H9 (cell line): ENCODE results near the gene MRPS18B. TPM values are rescaled to one million over a fixed set of nuclear protein-coding genes. Genes with fewer than 3 reads are reported as not detected.
A peak's percentile ranks its signal among the peaks of the same experiment; 100 is the strongest.

Source experiments
- DNase-seq: peaks from one replicate; pipeline ENCODE4 v3.0.0-alpha.2; 2017
- H2AFZ ChIP-seq: one replicate; pipeline ENCODE4 v1.6.1; 2013; ENCODE audit warnings: mild to moderate bottlenecking, low read length, control low read depth, moderate library complexity
- H2AK5ac ChIP-seq: 2 replicates; pipeline ENCODE4 v1.6.1; 2013; ENCODE audit warnings: low read length, control low read depth, mixed read lengths; ENCODE audit not compliant: insufficient read length
- H2BK120ac ChIP-seq: one replicate; pipeline ENCODE4 v1.6.1; 2013; ENCODE audit warnings: low read depth, mild to moderate bottlenecking, low read length, control low read depth, inconsistent platforms; ENCODE audit not compliant: poor library complexity, severe bottlenecking
- H2BK12ac ChIP-seq: 2 replicates; pipeline ENCODE4 v1.6.1; 2013; ENCODE audit warnings: low read length, control low read depth, mixed read lengths, low read depth; ENCODE audit not compliant: insufficient read length
- H2BK15ac ChIP-seq: 2 replicates; pipeline ENCODE4 v1.6.1; 2013; ENCODE audit warnings: low read depth, low read length, control low read depth
- H2BK20ac ChIP-seq: one replicate; pipeline ENCODE4 v1.6.1; 2013; ENCODE audit warnings: low read depth, mild to moderate bottlenecking, low read length, control low read depth, inconsistent platforms; ENCODE audit not compliant: poor library complexity, severe bottlenecking
- H2BK5ac ChIP-seq: 2 replicates; pipeline ENCODE4 v1.6.1; 2013; ENCODE audit warnings: low read length, control low read depth, mixed read lengths; ENCODE audit not compliant: insufficient read length
- H3K14ac ChIP-seq: 2 replicates; pipeline ENCODE4 v1.6.1; 2013; ENCODE audit warnings: low read length, control low read depth; ENCODE audit not compliant: insufficient read depth
- H3K18ac ChIP-seq: 2 replicates; pipeline ENCODE4 v1.6.1; 2013; ENCODE audit warnings: low read depth, mild to moderate bottlenecking, mixed read lengths, low read length, control low read depth; ENCODE audit not compliant: insufficient read length
- H3K23ac ChIP-seq: 2 replicates; pipeline ENCODE4 v1.6.1; 2013; ENCODE audit warnings: low read length, control low read depth, mixed read lengths, low read depth; ENCODE audit not compliant: insufficient read length
- H3K23me2 ChIP-seq: 2 replicates; pipeline ENCODE4 v1.6.1; 2013; ENCODE audit warnings: low read depth, mild to moderate bottlenecking, mixed read lengths, low read length, control low read depth; ENCODE audit not compliant: insufficient read length, poor library complexity, severe bottlenecking
- H3K27ac ChIP-seq: 2 replicates; pipeline ENCODE4 v1.5.1; 2013; ENCODE audit warnings: low read length, control low read depth, mixed read lengths, low read depth; ENCODE audit not compliant: insufficient read length
- H3K27me3 ChIP-seq: 2 replicates; pipeline ENCODE4 v1.6.1; 2013; ENCODE audit warnings: low read length, control low read depth, inconsistent platforms; ENCODE audit not compliant: insufficient read depth
- H3K4ac ChIP-seq: 2 replicates; pipeline ENCODE4 v1.6.1; 2013; ENCODE audit warnings: low read depth, mild to moderate bottlenecking, control low read depth, inconsistent platforms, low read length, moderate library complexity
- H3K4me1 ChIP-seq: 2 replicates; pipeline ENCODE4 v1.6.1; 2013; ENCODE audit warnings: low read length, control low read depth, inconsistent platforms; ENCODE audit not compliant: insufficient read depth
- H3K4me2 ChIP-seq: 2 replicates; pipeline ENCODE4 v1.6.1; 2013; ENCODE audit warnings: low read length, control low read depth, mixed read lengths; ENCODE audit not compliant: insufficient read length, insufficient read depth
- H3K56ac ChIP-seq: 2 replicates; pipeline ENCODE4 v1.6.1; 2013; ENCODE audit warnings: low read depth, mild to moderate bottlenecking, mixed read lengths, low read length, control low read depth; ENCODE audit not compliant: insufficient read length
- H3K79me1 ChIP-seq: 2 replicates; pipeline ENCODE4 v1.6.1; 2013; ENCODE audit warnings: low read depth, mild to moderate bottlenecking, moderate library complexity, low read length, control low read depth, inconsistent platforms; ENCODE audit not compliant: insufficient read depth, poor library complexity, severe bottlenecking
- H3K79me2 ChIP-seq: 2 replicates; pipeline ENCODE4 v1.6.1; 2013; ENCODE audit warnings: low read length, control low read depth, inconsistent platforms; ENCODE audit not compliant: insufficient read depth
- H3K9ac ChIP-seq: 2 replicates; pipeline ENCODE4 v1.6.1; 2013; ENCODE audit warnings: low read length, control low read depth, mixed read lengths; ENCODE audit not compliant: insufficient read length; ENCODE audit errors: extremely low read depth
- H3K9me3 ChIP-seq: one replicate; pipeline ENCODE4 v1.6.1; 2013; ENCODE audit warnings: low read depth, low read length, inconsistent platforms; ENCODE audit not compliant: control insufficient read depth
- H3T11ph ChIP-seq: one replicate; pipeline ENCODE4 v1.6.1; 2013; ENCODE audit warnings: mild to moderate bottlenecking, low read length, control low read depth, inconsistent platforms
- H4K20me1 ChIP-seq: one replicate; pipeline ENCODE4 v1.6.1; 2013; ENCODE audit not compliant: control insufficient read depth, insufficient read length, insufficient read depth
- H4K5ac ChIP-seq: 2 replicates; pipeline ENCODE4 v1.6.1; 2013; ENCODE audit warnings: low read depth, mild to moderate bottlenecking, mixed read lengths, low read length, control low read depth; ENCODE audit not compliant: insufficient read length
- H4K8ac ChIP-seq: replicated peaks from 2 replicates; pipeline ENCODE4 v1.6.1; 2013; ENCODE audit warnings: low read length, control low read depth, mixed read lengths, low read depth; ENCODE audit not compliant: insufficient read length
- H4K91ac ChIP-seq: 2 replicates; pipeline ENCODE4 v1.6.1; 2013; ENCODE audit warnings: low read depth, mild to moderate bottlenecking, moderate library complexity, mixed read lengths, low read length, control low read depth; ENCODE audit not compliant: insufficient read length
- H3K27ac Mint-ChIP-seq, 3 experiments: 2 replicates in 2 of 3; 3 replicates in 1 of 3; pipeline ENCODE4 v1.8.0; 2020 to 2021; ENCODE audit warnings: mixed read lengths in 3 of 3, mild to moderate bottlenecking in 1 of 3, moderate library complexity in 1 of 3
- H3K27me3 Mint-ChIP-seq: 2 replicates; pipeline ENCODE4 v1.8.0; 2021; ENCODE audit warnings: low read depth, mild to moderate bottlenecking, moderate library complexity, mixed read lengths
- H3K36me3 Mint-ChIP-seq, 3 experiments: 2 replicates in 2 of 3; 3 replicates in 1 of 3; pipeline ENCODE4 v1.8.0; 2020 to 2021; ENCODE audit warnings: low read depth in 3 of 3, mixed read lengths in 3 of 3; ENCODE audit not compliant: insufficient read depth in 1 of 3
- H3K4me1 Mint-ChIP-seq, 2 experiments: 2 replicates each; pipeline ENCODE4 v1.8.0; 2020; ENCODE audit warnings: mixed read lengths in 2 of 2
- H3K4me3 Mint-ChIP-seq, 2 experiments: 2 replicates in 1 of 2; 3 replicates in 1 of 2; pipeline ENCODE4 v1.8.0; 2020 to 2021; ENCODE audit warnings: mild to moderate bottlenecking in 2 of 2, mixed read lengths in 2 of 2, moderate library complexity in 1 of 2
- H3K9me3 Mint-ChIP-seq, 2 experiments: 2 replicates in 1 of 2; 3 replicates in 1 of 2; pipeline ENCODE4 v1.8.0; 2020; ENCODE audit warnings: mild to moderate bottlenecking in 2 of 2, mixed read lengths in 2 of 2, moderate library complexity in 1 of 2
- CTCF ChIP-seq: fragments of 200-600 bp; sonication (generic); conservative IDR thresholded peaks from 3 replicates; pipeline ENCODE4 v1.8.0; 2021; ENCODE audit warnings: antibody characterized with exemption, mild to moderate bottlenecking
- WGBS: extraction: QIAGEN DNeasy Blood & Tissue Kit; methylation state at CpG from one replicate; pipeline ENCODE4 v1.1.7; 2013; ENCODE audit warnings: missing lambda C conversion rate, low lambda C conversion rate, mixed read lengths; ENCODE audit not compliant: insufficient read length; ENCODE audit errors: extremely low coverage; 5-methylcytosine and 5-hydroxymethylcytosine counted together
- total RNA-seq: library from RNA; stranded (reverse); gene quantifications from 2 replicates; pipeline ENCODE4 v1.2.1, GENCODE V29; 2021

MRPS18B gene
- total RNA-seq, 1 experiment from 2014 or later = 54.0 TPM

GRCh38 chr6:30615219-30615957 lies 2.3 kb upstream of the MRPS18B start:
- Histone ChIP-seq H4K8ac (no peak overlapping the region), H2BK5ac (peak overlapping the region; percentile 64), H2AFZ (no peak overlapping the region), H3K23ac (no peak overlapping the region), H3K23me2 (peaks cover 21% of the 10 kb centered on the region), H2BK15ac (no peak overlapping the region), H3K14ac (peak overlapping the region; percentile 94; the same call in 1 of the 2 replicates), H3T11ph (peak overlapping the region; percentile 68), H4K5ac (peak overlapping the region; percentile 94), H3K4ac (no peak overlapping the region; the same call in 1 of the 2 replicates), H3K27ac (peak overlapping the region; percentile 90), H3K9ac (peak overlapping the region; percentile 99), H3K4me1 (peaks cover 4% of the 10 kb centered on the region; the same call in 1 of the 2 replicates), H3K79me2 (peaks cover 2% of the 10 kb centered on the region; the same call in 1 of the 2 replicates), H4K20me1 (no peaks in the 10 kb centered on the region), H3K9me3 (no peaks in the 10 kb centered on the region), H2BK20ac (no peak overlapping the region), H3K56ac (no peak overlapping the region), H3K27me3 (no peaks in the 10 kb centered on the region), H3K18ac (peak overlapping the region; percentile 78), H3K4me2 (peak overlapping the region; percentile 89), H2AK5ac (no peak overlapping the region), H4K91ac (no peak overlapping the region), H3K79me1 (peaks cover 4% of the 10 kb centered on the region), H2BK120ac (no peak overlapping the region), H2BK12ac (no peak overlapping the region)
- WGBS = no CpG with 5 or more reads among the region's 10 CpGs
- H3K27ac Mint-ChIP-seq = peak overlapping the region; percentile 99 to 100 (median 100)
- H3K9me3 Mint-ChIP-seq = peaks cover 8 to 12% of the 10 kb centered on the region in 2 experiments; a peak in 3 of 5 replicates
- H3K27me3 Mint-ChIP-seq = no peaks in the 10 kb centered on the region; the same call in 1 of the 2 replicates
- TF ChIP-seq CTCF = no peak
- peaks cover 38 to 44% of the 10 kb centered on the region in 2 experiments for H3K4me1 Mint-ChIP-seq
- H3K4me3 Mint-ChIP-seq = peak overlapping the region; percentile 92 to 97
- H3K36me3 Mint-ChIP-seq = peaks cover 32 to 62% (median 46%) of the 10 kb centered on the region in 3 experiments
- peak; percentile 75 for DNase-seq
